Sigmoid colon (tissue), 7 donors: Measurements from ENCODE around the gene NPAS2. TPM values are rescaled to one million over a fixed set of nuclear protein-coding genes. Genes with fewer than 3 reads are reported as not detected.

Source experiments
- DNase-seq: peaks from one replicate; pipeline ENCODE4 v3.0.0-alpha.2; 2019
- H3K27ac ChIP-seq, 4 donors: fragments of 200-600 bp; sonication (generic); one replicate each; pipeline ENCODE4 v1.5.1; 2016 to 2019; ENCODE audit warnings: mild to moderate bottlenecking in 1 of 4
- H3K27me3 ChIP-seq, 3 donors: fragments of 200-600 bp; sonication (generic); one replicate each; pipeline ENCODE4 v1.5.1; 2019; ENCODE audit warnings: mild to moderate bottlenecking in 1 of 3
- H3K36me3 ChIP-seq, 4 donors: fragments of 200-600 bp; sonication (generic); one replicate each; pipeline ENCODE4 v1.5.1; 2016 to 2019
- H3K4me1 ChIP-seq, 4 donors: fragments of 200-600 bp; sonication (generic); one replicate each; pipeline ENCODE4 v1.5.1; 2017 to 2019
- H3K4me3 ChIP-seq, 4 donors: fragments of 200-600 bp; sonication (generic); one replicate each; pipeline ENCODE4 v1.5.1; 2017 to 2019; ENCODE audit warnings: mild to moderate bottlenecking in 2 of 4, moderate library complexity in 1 of 4
- H3K9me3 ChIP-seq, 4 donors: fragments of 200-600 bp in 3 of 4; sonication (generic) in 3 of 4; one replicate each; pipeline versions ENCODE4 v1.5.1 to v1.6.1; 2013 to 2019
- CTCF ChIP-seq, 4 experiments: fragments of 450-650 bp in 3 of 4; fragments of 200-600 bp in 1 of 4; IDR thresholded peaks; one replicate each; pipeline ENCODE4 v1.5.1; 2016 to 2019; ENCODE audit warnings: antibody characterized with exemption in 4 of 4, mild to moderate bottlenecking in 3 of 4, moderate library complexity in 2 of 4
- EP300 ChIP-seq, 4 donors: sonication (generic); formaldehyde crosslinking; IDR thresholded peaks; one replicate each; pipeline ENCODE4 v1.6.1; 2017; ENCODE audit warnings: antibody characterized with exemption in 4 of 4
- POLR2A ChIP-seq, 2 donors: fragments of 450-650 bp; IDR thresholded peaks; one replicate each; pipeline ENCODE4 v1.6.1; 2016; ENCODE audit warnings: antibody characterized with exemption in 2 of 2, mild to moderate bottlenecking in 2 of 2, moderate library complexity in 2 of 2
- POLR2AphosphoS5 ChIP-seq, 4 donors: sonication (generic); formaldehyde crosslinking; IDR thresholded peaks; one replicate each; pipeline ENCODE4 v1.6.1; 2017; ENCODE audit warnings: antibody characterized with exemption in 4 of 4
- WGBS, 2 donors: extraction: QIAGEN DNeasy Blood & Tissue Kit; methylation state at CpG; one replicate each; pipeline ENCODE4 v1.1.7; 2013; 5-methylcytosine and 5-hydroxymethylcytosine counted together
- intact Hi-C: fragments of 100-400 bp; cut with DNase I; formaldehyde crosslinking; loops from one replicate; pipeline ENCODE4 v1.15.1; 2023
- polyA plus RNA-seq, 3 donors: library from polyadenylated mRNA; stranded (reverse); fragments of 200-250 nt; gene quantifications; one replicate each; pipeline ENCODE4 v1.2.3, GENCODE V29; 2013
- total RNA-seq, 4 donors: library from RNA; depleted of rRNA; stranded (reverse); fragments of >200 nt; gene quantifications; one replicate each; pipeline ENCODE4 v1.1.0, GENCODE V29; 2016
- donor health status: healthy with polysubstance abuse.
- donor health status: Bipolar disorder and iron deficiency.
- donor health status: healthy.

NPAS2 gene
- total and polyA plus RNA-seq, 7 donors = 14.2 to 53.9 (median 23.2) TPM

GRCh38 chr2:100879296-100879695 is 59.4 kb downstream of the NPAS2 start:
- DNase-seq = no peak
- Histone ChIP-seq H3K27me3 (no peaks in the 10 kb centered on the region), H3K9me3 (no peaks in the 10 kb centered on the region), H3K27ac (no peak overlapping the region), H3K4me3 (no peak overlapping the region), H3K36me3 (no peaks in the 10 kb centered on the region), H3K4me1 (peaks cover 0 to 17% (median 13%) of the 10 kb centered on the region in 4 donors)
- intact Hi-C loops = loop anchor here (5.0 kb wide), 1 partner anchor 57 kb away; the partner anchor contains the start of gene NPAS2
- 81 to 91% methylated on average over 3 of the region's 3 CpGs for WGBS, 2 donors
- TF ChIP-seq POLR2AphosphoS5 (IDR thresholded peaks at IDR 0.05) (no peak), POLR2A (IDR thresholded peaks at IDR 0.05) (no peak), CTCF (IDR thresholded peaks at IDR 0.05) (no peak), EP300 (IDR thresholded peaks at IDR 0.05) (no peak)

- intact Hi-C loops = loop anchor here (10.0 kb wide), 1 partner anchor 95 kb away; no protein-coding TSS in a partner anchor
- Histone ChIP-seq H3K9me3 (no peaks in the 10 kb centered on the region), H3K27me3 (no peaks in the 10 kb centered on the region), H3K4me3 (no peak overlapping the region), H3K36me3 (no peaks in the 10 kb centered on the region), H3K4me1 (peaks cover 0 to 17% (median 13%) of the 10 kb centered on the region in 4 donors), H3K27ac (no peak overlapping the region)
- WGBS, 2 donors = 94 to 95% methylated on average over 5 of the region's 5 CpGs
- no peak for DNase-seq
- TF ChIP-seq POLR2A (IDR thresholded peaks at IDR 0.05) (no peak), EP300 (IDR thresholded peaks at IDR 0.05) (no peak), POLR2AphosphoS5 (IDR thresholded peaks at IDR 0.05) (no peak), CTCF (IDR thresholded peaks at IDR 0.05) (no peak)
These were observed 60.1 kb downstream of the NPAS2 start for GRCh38 chr2:100880036-100880435.

- H3K4me1 ChIP-seq = peaks cover 0 to 17% (median 13%) of the 10 kb centered on the region in 4 donors
These were observed 60.8 kb downstream of the NPAS2 start for GRCh38 chr2:100880730-100881129.

GRCh38 chr2:100882645-100883613 is 63.0 kb downstream of the NPAS2 start:
- 57 to 81% methylated on average over 11 of the region's 11 CpGs for WGBS, 2 donors
- DNase-seq = no peak
- Histone ChIP-seq H3K4me1 (peaks cover 0 to 28% (median 16%) of the 10 kb centered on the region in 4 donors), H3K27ac (no peak overlapping the region), H3K4me3 (no peak overlapping the region), H3K9me3 (no peaks in the 10 kb centered on the region), H3K27me3 (no peaks in the 10 kb centered on the region), H3K36me3 (no peaks in the 10 kb centered on the region)
- TF ChIP-seq POLR2A (IDR thresholded peaks at IDR 0.05) (no peak), CTCF (IDR thresholded peaks at IDR 0.05) (no peak), POLR2AphosphoS5 (IDR thresholded peaks at IDR 0.05) (no peak), EP300 (IDR thresholded peaks at IDR 0.05) (no peak)
- intact Hi-C loops = loop anchor here (10.0 kb wide), 1 partner anchor 92 kb away; no protein-coding TSS in a partner anchor

More at GRCh38 chr2:100880730-100881129, 60.8 kb downstream of the NPAS2 start:
- Histone ChIP-seq H3K36me3 (no peaks in the 10 kb centered on the region), H3K4me3 (no peak overlapping the region), H3K27ac (no peak overlapping the region), H3K9me3 (no peaks in the 10 kb centered on the region), H3K27me3 (no peaks in the 10 kb centered on the region)
- TF ChIP-seq EP300 (IDR thresholded peaks at IDR 0.05) (no peak), CTCF (IDR thresholded peaks at IDR 0.05) (no peak), POLR2A (IDR thresholded peaks at IDR 0.05) (no peak), POLR2AphosphoS5 (IDR thresholded peaks at IDR 0.05) (no peak)
- intact Hi-C loops = loop anchor here (10.0 kb wide), 1 partner anchor 94 kb away; no protein-coding TSS in a partner anchor
- WGBS, 2 donors = 74 to 86% methylated on average over 7 of the region's 7 CpGs
- no peak for DNase-seq
